GM12878 (cell line): ENCODE measurements around the gene TRABD2B. TPM values are rescaled to one million over a fixed set of nuclear protein-coding genes. Genes with fewer than 3 reads are reported as not detected.

ENCODE experiments used
- ATAC-seq: fragments of 200-7000 bp; cut with Tn5 transposase; 3 replicates; pipeline ENCODE4 v1.9.1; 2020; ENCODE audit warnings: mild to moderate bottlenecking, moderate library complexity
- BruUV-seq: library from RNA; stranded (reverse); fragments of 400-500 nt; replicated peaks from 2 replicates; lab custom pipeline; 2021; lab: Mats Ljungman, UMichigan
- CTCF ChIA-PET: fragments of 300-600 bp; sonication (Branson Sonifier 250); formaldehyde crosslinking; extraction: SDS; loops from one replicate; lab custom pipeline; 2021; ENCODE audit warnings: inconsistent platforms; lab: Yijun Ruan, JAX
- POLR2A ChIA-PET: fragments of 350-600 bp; formaldehyde crosslinking; extraction: SDS; loops from one replicate; lab custom pipeline; 2021; ENCODE audit warnings: inconsistent platforms; lab: Charles Lee
- RAD21 ChIA-PET: fragments of 300-600 bp; sonication (Branson Sonifier 250); formaldehyde crosslinking; loops from one replicate; lab custom pipeline; 2023; ENCODE audit warnings: antibody characterized with exemption; ENCODE audit not compliant: unreplicated experiment; lab: Charles Lee
- SMC1A ChIA-PET: fragments of 300-600 bp; sonication (Branson Sonifier 250); formaldehyde crosslinking; loops from one replicate; lab custom pipeline; 2023; ENCODE audit not compliant: unreplicated experiment, uncharacterized antibody; lab: Charles Lee
- DNase-seq: peaks from one replicate; pipeline ENCODE4 v3.0.0-alpha.2; 2011; ENCODE audit warnings: low read depth, low spot score
- FAIRE-seq: peaks from 3 replicates; lab custom pipeline; 2011; peaks lifted over from hg19 to GRCh38; lab: Jason Lieb, UNC
- H2AFZ ChIP-seq: 2 replicates; pipeline ENCODE4 v1.6.0; 2011; ENCODE audit warnings: low read depth, low read length, control low read depth; ENCODE audit not compliant: control insufficient read depth
- H3K27ac ChIP-seq: 2 replicates; pipeline ENCODE4 v1.5.1; 2011; ENCODE audit warnings: control low read depth; ENCODE audit not compliant: control insufficient read depth, insufficient read depth
- H3K27me3 ChIP-seq, 2 experiments: replicated peaks in 1 of 2; 2 replicates each; pipeline versions ENCODE4 v1.6.0 to v1.6.1; 2011; ENCODE audit warnings: low read length in 1 of 2; ENCODE audit not compliant: control insufficient read depth in 2 of 2, insufficient read depth in 2 of 2
- H3K36me3 ChIP-seq, 2 experiments: 2 replicates each; pipeline ENCODE4 v1.5.1; 2011; ENCODE audit warnings: low read length in 1 of 2; ENCODE audit not compliant: control insufficient read depth in 2 of 2, insufficient read depth in 2 of 2
- H3K4me1 ChIP-seq: 2 replicates; pipeline ENCODE4 v1.6.1; 2011; ENCODE audit warnings: mild to moderate bottlenecking, low read length, moderate library complexity, mixed read lengths; ENCODE audit not compliant: control insufficient read depth, insufficient read depth
- H3K4me2 ChIP-seq: 2 replicates; pipeline ENCODE4 v1.6.0; 2011; ENCODE audit warnings: control low read depth; ENCODE audit not compliant: control insufficient read depth, insufficient read depth
- H3K4me3 ChIP-seq: fragments of 200-600 bp; sonication (generic); 2 replicates; pipeline ENCODE4 v1.5.1; 2016
- H3K79me2 ChIP-seq: 2 replicates; pipeline ENCODE4 v1.6.0; 2011; ENCODE audit warnings: low read length; ENCODE audit not compliant: control insufficient read depth, insufficient read depth
- H3K9ac ChIP-seq: 2 replicates; pipeline ENCODE4 v1.8.0; 2011; ENCODE audit warnings: low read length, control low read depth, mixed read lengths; ENCODE audit not compliant: control insufficient read depth, insufficient read depth
- H3K9me3 ChIP-seq: replicated peaks from 3 replicates; pipeline ENCODE4 v1.5.1; 2011; ENCODE audit warnings: mild to moderate bottlenecking, low read length; ENCODE audit not compliant: control insufficient read depth, insufficient read depth
- H4K20me1 ChIP-seq: 2 replicates; pipeline ENCODE4 v1.6.0; 2011; ENCODE audit not compliant: control insufficient read depth, insufficient read depth
- EED ChIP-seq: sonication (generic); IDR thresholded peaks from 2 replicates; pipeline ENCODE4 v1.6.1; 2016; ENCODE audit warnings: antibody characterized with exemption, low read depth
- GATAD2B ChIP-seq: fragments of 450-650 bp; conservative IDR thresholded peaks from 2 replicates; pipeline ENCODE4 v1.6.1; 2017; ENCODE audit warnings: low read depth, mild to moderate bottlenecking, moderate library complexity
- MLLT1 ChIP-seq: fragments of 450-650 bp; IDR thresholded peaks from 2 replicates; pipeline ENCODE4 v1.6.1; 2016; ENCODE audit warnings: mild to moderate bottlenecking
- NR2C2 ChIP-seq: IDR thresholded peaks from 2 replicates; pipeline ENCODE4 v1.6.1; 2011; ENCODE audit warnings: borderline replicate concordance, low read depth; ENCODE audit not compliant: control insufficient read depth, insufficient read length
- PAX5 ChIP-seq: IDR thresholded peaks from 2 replicates; pipeline ENCODE4 v1.6.1; 2011; ENCODE audit warnings: low read depth, low read length, borderline replicate concordance
- PML ChIP-seq: IDR thresholded peaks from 2 replicates; pipeline ENCODE4 v1.6.1; 2012; ENCODE audit warnings: low read length, inconsistent platforms
- POLR2A ChIP-seq: IDR thresholded peaks from 2 replicates; pipeline ENCODE4 v1.6.1; 2011; ENCODE audit warnings: low read depth, mild to moderate bottlenecking, low read length
- RAD51 ChIP-seq: fragments of 450-650 bp; IDR thresholded peaks from 2 replicates; pipeline ENCODE4 v1.6.1; 2016; ENCODE audit warnings: moderate library complexity, mild to moderate bottlenecking, inconsistent platforms
- ZNF217 ChIP-seq: fragments of 450-650 bp; IDR thresholded peaks from 2 replicates; pipeline ENCODE4 v1.6.1; 2017; ENCODE audit warnings: antibody characterized with exemption, mild to moderate bottlenecking
- ZNF24 ChIP-seq: fragments of 450-650 bp; IDR thresholded peaks from 2 replicates; pipeline ENCODE4 v1.6.1; 2017; ENCODE audit warnings: antibody characterized with exemption, mild to moderate bottlenecking
- WGBS: methylation state at CpG from one replicate; pipeline ENCODE4 v1.1.6; 2016; ENCODE audit warnings: low lambda C conversion rate; ENCODE audit not compliant: insufficient replicate concordance, insufficient coverage; ENCODE audit errors: missing lambda C conversion rate; 5-methylcytosine and 5-hydroxymethylcytosine counted together
- in situ Hi-C: fragments of 300-500 bp; cut with MboI; formaldehyde crosslinking; loops from 9 replicates; pipeline ENCODE4 v1.14.3; 2018; ENCODE audit warnings: mixed read lengths
- intact Hi-C: fragments of 100-400 bp; cut with micrococcal nuclease; formaldehyde crosslinking; loops from one replicate; pipeline ENCODE4 v1.14.2; 2022; ENCODE audit not compliant: unreplicated experiment
- polyA plus RNA-seq, 11 experiments: library from polyadenylated mRNA; depleted of rRNA in 4 of 11; unstranded in 6 of 11; stranded (reverse) in 5 of 11; fragments of >200 nt; fragmentation: Nextera tagmentation in 4 of 11; fragmentation: Illumina TruSeq in 1 of 11; extraction: Ambion mirVana in 4 of 11; extraction: Trizol in 1 of 11; gene quantifications; 1 replicate in 1 of 11; 2 replicates in 10 of 11; pipeline versions ENCODE4 v1.2.1 to v1.2.3, GENCODE V29; 2011 to 2016; ENCODE audit warnings: inconsistent platforms in 2 of 11, missing spikeins in 2 of 11, low read depth in 1 of 11
- total RNA-seq, 4 experiments: library from RNA; depleted of rRNA in 3 of 4; stranded (reverse); fragments of >200 nt in 3 of 4; fragmentation: Illumina TruSeq in 1 of 4; extraction: Trizol in 1 of 4; gene quantifications; 2 replicates each; pipeline versions ENCODE4 v1.2.1 to v1.2.3, GENCODE V29; 2013 to 2021
- TF ChIP-seq, protein P1 (sequence below): IDR thresholded peaks from 2 replicates; pipeline ENCODE4 v1.6.1; 2012; ENCODE audit warnings: low read depth, low read length, improper control_type of control experiment
- TF ChIP-seq, protein P2 (sequence below): IDR thresholded peaks from 2 replicates; pipeline ENCODE4 v1.6.1; 2011; ENCODE audit warnings: borderline replicate concordance, low read depth, mild to moderate bottlenecking, moderate library complexity, mixed read lengths, low read length; ENCODE audit not compliant: insufficient read depth; ENCODE audit errors: extremely low read length
- TF ChIP-seq, protein P3 (sequence below): fragments of 450-650 bp; formaldehyde crosslinking; IDR thresholded peaks from 2 replicates; pipeline ENCODE4 v1.5.0; 2022; ENCODE audit warnings: mild to moderate bottlenecking, missing genetic modification characterization

Gene TRABD2B
- total and polyA plus RNA-seq, 10 of the 15 experiments (the other 5 are each of a cell fraction or from before 2014, with no cell fraction given): not detected

- H2AFZ ChIP-seq: no peak overlapping the region
- no peaks in the 10 kb centered on the region; a peak in 1 of 4 replicates for H3K27me3 ChIP-seq
- WGBS: 36% methylated on average over 4 of the region's 4 CpGs
- no peaks in the 10 kb centered on the region for H4K20me1 ChIP-seq
- ChIA-PET RAD21 (no interaction called here), CTCF (interaction anchor here (0.7 to 2.6 kb wide), 11 partner anchors 9 to 324 kb away, joined by 3 to 8 read pairs (median 4); no protein-coding TSS in a partner anchor), POLR2A (no interaction called here), SMC1A (no interaction called here)
- no peak for TF ChIP-seq POLR2A
- TF ChIP-seq GATAD2B: no peak
- TF ChIP-seq, protein P1, sequence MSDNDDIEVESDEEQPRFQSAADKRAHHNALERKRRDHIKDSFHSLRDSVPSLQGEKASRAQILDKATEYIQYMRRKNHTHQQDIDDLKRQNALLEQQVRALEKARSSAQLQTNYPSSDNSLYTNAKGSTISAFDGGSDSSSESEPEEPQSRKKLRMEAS: no peak
- TF ChIP-seq PAX5: no peak
- TF ChIP-seq RAD51: no peak
- TF ChIP-seq NR2C2: no peak
- TF ChIP-seq, protein P2, sequence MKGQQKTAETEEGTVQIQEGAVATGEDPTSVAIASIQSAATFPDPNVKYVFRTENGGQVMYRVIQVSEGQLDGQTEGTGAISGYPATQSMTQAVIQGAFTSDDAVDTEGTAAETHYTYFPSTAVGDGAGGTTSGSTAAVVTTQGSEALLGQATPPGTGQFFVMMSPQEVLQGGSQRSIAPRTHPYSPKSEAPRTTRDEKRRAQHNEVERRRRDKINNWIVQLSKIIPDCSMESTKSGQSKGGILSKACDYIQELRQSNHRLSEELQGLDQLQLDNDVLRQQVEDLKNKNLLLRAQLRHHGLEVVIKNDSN: no peak
- TF ChIP-seq ZNF217: no peak
- TF ChIP-seq, protein P3, sequence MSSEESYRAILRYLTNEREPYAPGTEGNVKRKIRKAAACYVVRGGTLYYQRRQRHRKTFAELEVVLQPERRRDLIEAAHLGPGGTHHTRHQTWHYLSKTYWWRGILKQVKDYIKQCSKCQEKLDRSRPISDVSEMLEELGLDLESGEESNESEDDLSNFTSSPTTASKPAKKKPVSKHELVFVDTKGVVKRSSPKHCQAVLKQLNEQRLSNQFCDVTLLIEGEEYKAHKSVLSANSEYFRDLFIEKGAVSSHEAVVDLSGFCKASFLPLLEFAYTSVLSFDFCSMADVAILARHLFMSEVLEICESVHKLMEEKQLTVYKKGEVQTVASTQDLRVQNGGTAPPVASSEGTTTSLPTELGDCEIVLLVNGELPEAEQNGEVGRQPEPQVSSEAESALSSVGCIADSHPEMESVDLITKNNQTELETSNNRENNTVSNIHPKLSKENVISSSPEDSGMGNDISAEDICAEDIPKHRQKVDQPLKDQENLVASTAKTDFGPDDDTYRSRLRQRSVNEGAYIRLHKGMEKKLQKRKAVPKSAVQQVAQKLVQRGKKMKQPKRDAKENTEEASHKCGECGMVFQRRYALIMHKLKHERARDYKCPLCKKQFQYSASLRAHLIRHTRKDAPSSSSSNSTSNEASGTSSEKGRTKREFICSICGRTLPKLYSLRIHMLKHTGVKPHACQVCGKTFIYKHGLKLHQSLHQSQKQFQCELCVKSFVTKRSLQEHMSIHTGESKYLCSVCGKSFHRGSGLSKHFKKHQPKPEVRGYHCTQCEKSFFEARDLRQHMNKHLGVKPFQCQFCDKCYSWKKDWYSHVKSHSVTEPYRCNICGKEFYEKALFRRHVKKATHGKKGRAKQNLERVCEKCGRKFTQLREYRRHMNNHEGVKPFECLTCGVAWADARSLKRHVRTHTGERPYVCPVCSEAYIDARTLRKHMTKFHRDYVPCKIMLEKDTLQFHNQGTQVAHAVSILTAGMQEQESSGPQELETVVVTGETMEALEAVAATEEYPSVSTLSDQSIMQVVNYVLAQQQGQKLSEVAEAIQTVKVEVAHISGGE (CRISPR knock-in tag): no peak
- TF ChIP-seq EED: no peak
- TF ChIP-seq ZNF24: no peak
- no peak for TF ChIP-seq MLLT1
- no peak for TF ChIP-seq PML
- in situ Hi-C loops: no loop called here
- H3K79me2 ChIP-seq: no peaks in the 10 kb centered on the region
- H3K4me3 ChIP-seq: no peak overlapping the region
- no peak overlapping the region for H3K9ac ChIP-seq
- DNase-seq (no peak), FAIRE-seq (no peak), ATAC-seq (no peak)
- intact Hi-C loops: no loop called here
- no peaks in the 10 kb centered on the region for H3K9me3 ChIP-seq
- H3K4me2 ChIP-seq: no peak overlapping the region
- no peaks in the 10 kb centered on the region for H3K36me3 ChIP-seq
- no peaks in the 10 kb centered on the region; the same call in 1 of the 2 replicates for H3K4me1 ChIP-seq
- BruUV-seq: no TSS peak
- no peak overlapping the region for H3K27ac ChIP-seq
Observed at GRCh38 chr1:47756006-47756405, 241.2 kb downstream of the TRABD2B start.
